ENCODE results near the gene PTGES2.

- no peak for TF ChIP-seq POLR2A (IDR thresholded peaks at IDR 0.05; ENCODE audit: low read depth, low read length)
- TF ChIP-seq POLR2AphosphoS5 (IDR thresholded peaks at IDR 0.05; ENCODE audit: low read depth, low read length): no peak
- no peak for TF ChIP-seq TAF1 (IDR thresholded peaks at IDR 0.05; ENCODE audit: borderline replicate concordance, low read depth, low read length)
Observed at GRCh38 chr9:128113526-128114325, 13.8 kb downstream of the PTGES2 start.
